H54 (cell line): Measurements from ENCODE around the gene ANKRD10.

ENCODE experiments used
- DNase-seq: peaks from one replicate; pipeline ENCODE4 v3.0.0; 2011; ENCODE audit warnings: low spot score, mixed read lengths; ENCODE audit not compliant: insufficient read length
- FAIRE-seq: peaks from 3 replicates; lab custom pipeline; 2011; peaks lifted over from hg19 to GRCh38; lab: Jason Lieb, UNC
- POLR2A ChIP-seq: IDR thresholded peaks from 2 replicates; pipeline ENCODE4 v1.6.1; 2011; ENCODE audit warnings: low read depth, mild to moderate bottlenecking, low read length

The ANKRD10 gene

DNA sequence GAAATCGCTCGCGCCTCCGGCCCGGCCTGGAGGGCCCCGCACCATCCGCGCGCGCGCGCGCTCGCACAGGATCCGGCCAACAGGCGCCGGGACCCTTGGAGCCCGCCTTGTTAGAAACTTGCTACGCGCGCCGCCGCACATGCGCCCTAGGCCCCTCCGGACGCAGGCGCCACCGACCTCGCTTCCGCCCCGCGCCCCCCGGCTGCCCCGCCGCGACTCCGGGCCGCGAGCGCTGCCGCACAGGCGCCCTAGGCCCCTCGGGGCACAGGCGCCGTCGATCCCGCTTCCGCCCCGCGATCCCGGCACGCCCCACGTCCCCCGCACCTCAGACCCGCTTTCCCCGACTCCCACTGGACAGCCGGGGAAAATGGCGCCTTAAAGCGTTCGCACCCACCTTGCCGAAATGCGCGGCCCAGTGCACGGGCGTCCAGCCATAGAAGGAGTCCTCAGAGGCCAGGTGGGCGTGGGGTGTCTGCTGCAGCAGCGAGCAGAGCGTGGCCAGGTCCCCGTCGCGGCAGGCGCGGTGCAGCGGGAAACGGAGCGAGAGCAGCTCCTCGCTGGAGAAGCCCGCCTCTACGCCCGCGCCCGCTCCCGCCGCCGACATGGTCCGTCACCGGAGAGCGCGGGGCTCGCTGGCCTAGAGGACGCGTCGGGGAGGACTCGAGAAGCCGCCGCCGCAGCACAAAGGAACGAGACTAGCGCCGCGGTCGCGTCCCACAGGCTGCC lies 375 bp downstream of the ANKRD10 start:
- no peak for FAIRE-seq
- peak; percentile 89 for TF ChIP-seq POLR2A

DNA sequence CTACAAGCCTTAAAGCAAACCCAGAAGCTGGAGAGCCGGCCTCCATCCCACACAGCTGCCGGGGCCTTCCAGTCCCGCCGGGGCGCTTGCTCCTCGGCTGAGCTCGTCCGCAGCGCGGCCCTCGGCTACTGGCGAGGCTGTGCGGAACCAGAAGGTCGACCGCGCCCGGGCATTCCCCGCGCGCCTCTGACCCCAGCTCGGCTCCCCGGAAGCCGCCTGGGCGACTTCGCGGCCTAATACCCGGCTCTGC lies 863 bp downstream of the ANKRD10 start:
- FAIRE-seq: no peak
- no peak for TF ChIP-seq POLR2A

More for the DNA sequence above, 375 bp downstream of the ANKRD10 start:
- peak; percentile 76 for DNase-seq

DNA sequence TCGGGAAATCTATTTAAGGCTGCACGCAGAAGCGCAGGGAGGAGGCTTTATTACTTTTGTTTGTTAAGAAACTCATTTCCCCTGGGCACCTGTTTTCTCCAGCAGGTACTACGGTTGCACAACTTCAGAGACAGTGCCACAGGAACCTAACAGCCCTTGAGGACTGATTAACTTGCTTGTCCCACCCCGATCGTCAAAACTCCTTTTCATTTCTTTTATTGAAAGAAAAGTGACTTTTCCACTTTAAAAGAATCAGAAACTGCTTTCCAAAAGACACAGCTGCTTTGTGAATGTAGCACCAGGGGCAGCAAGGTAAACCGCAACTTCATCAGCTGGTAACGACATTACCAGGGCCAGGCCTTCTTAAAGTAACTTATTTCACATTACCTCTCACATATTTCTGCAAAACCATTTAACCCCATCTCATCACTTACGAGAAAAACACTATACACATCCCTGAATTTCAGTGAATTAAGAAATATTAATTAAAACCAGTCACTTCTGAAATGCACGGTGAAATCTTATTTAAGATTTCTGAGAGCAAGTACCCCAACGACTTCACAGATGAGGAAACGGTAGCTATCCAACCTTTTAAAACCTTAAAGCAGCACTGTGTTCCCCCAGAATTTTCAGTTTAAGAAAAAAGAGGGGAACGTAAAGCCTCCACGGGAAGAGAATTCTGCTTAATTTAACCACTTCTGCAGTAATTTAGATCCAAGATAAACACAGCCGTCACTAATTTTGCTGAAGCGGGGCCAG lies 1.4 kb downstream of the ANKRD10 start:
- DNase-seq (no peak), FAIRE-seq (peak; percentile 65)

More for the DNA sequence above, 863 bp downstream of the ANKRD10 start:
- no peak for DNase-seq

DNA sequence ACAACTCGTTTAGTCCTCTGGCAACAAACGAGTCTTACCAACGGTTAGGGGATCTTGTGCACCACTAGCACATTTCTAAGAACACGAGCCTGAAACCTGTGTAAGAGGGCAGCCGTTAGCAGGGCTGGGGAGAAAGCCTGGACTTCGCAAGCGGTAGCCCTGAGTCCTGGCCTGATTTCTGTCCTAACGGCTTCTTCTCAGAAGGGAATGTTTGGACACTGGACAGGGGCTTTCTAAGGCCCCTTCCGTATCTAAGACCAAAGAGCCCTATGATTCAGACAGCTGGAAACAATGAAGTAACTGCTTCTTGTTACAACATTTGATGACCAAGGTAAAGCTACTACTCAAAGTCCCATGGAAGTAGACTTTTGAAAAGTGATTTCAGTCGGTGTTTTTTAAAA lies 2.2 kb downstream of the ANKRD10 start:
- DNase-seq (no peak), FAIRE-seq (peak; percentile 95)
- TF ChIP-seq POLR2A: no peak

More for the DNA sequence above, 1.4 kb downstream of the ANKRD10 start:
- no peak for TF ChIP-seq POLR2A

DNA sequence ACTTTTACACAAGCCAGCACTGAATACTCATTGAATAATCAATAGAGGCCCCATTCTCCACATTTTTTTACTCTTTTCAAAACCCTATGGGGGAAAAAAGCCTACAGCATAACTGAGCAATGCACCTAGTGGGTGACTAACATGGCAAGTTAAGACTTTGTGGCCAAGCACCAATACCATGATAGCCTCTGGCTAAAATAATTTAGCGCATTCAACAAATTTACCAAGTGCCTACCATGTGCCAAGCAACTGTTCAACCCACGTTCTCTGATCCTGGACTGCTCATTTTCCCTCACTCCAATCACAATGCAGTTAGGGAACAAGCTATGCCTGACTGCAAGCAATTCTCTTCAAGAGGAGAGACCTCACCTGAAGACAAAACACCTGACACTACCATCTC lies 3.0 kb downstream of the ANKRD10 start:
- TF ChIP-seq POLR2A: no peak
- FAIRE-seq (no peak), DNase-seq (no peak)

DNA sequence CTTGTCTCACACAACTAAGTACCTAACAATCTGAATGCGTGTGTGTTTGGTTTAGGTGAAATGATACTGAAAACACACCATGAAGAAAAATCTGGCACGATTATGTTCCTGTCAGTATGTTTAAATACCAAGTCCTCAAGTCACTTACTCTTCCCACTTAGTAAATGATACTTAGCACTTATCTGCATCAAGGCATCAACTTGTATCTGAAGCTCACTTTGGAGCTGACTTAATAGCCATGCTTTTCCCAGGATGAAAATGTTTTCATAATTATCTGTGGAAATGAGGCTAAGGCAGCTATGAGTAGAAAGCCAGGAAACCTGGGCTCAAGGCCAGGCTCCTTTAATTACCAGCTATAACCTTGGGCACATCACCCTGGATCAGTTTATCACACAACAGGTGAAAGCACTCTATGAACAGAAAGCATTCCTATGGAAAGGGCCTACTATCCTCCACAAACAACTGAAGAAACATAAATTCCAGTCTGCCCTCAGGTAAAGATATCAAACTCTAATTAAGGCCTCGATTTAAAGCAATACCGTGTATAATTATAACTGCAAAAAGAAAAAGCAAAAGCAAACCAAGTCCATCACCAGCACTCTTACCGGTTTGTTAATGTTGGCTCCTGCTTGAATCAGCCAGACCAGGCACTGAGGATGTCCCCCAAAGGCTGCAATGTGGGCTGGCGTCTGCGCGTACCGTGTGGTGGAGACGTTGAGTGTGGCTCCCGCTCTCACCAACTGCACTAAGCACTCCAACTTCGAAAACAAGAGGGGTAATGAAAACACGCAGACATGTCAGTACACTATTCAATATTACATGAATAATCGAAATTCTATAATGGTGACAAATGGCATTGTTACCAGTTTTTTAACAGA lies 4.6 kb downstream of the ANKRD10 start:
- FAIRE-seq (peak; percentile 65), DNase-seq (no peak)
- TF ChIP-seq POLR2A: no peak

DNA sequence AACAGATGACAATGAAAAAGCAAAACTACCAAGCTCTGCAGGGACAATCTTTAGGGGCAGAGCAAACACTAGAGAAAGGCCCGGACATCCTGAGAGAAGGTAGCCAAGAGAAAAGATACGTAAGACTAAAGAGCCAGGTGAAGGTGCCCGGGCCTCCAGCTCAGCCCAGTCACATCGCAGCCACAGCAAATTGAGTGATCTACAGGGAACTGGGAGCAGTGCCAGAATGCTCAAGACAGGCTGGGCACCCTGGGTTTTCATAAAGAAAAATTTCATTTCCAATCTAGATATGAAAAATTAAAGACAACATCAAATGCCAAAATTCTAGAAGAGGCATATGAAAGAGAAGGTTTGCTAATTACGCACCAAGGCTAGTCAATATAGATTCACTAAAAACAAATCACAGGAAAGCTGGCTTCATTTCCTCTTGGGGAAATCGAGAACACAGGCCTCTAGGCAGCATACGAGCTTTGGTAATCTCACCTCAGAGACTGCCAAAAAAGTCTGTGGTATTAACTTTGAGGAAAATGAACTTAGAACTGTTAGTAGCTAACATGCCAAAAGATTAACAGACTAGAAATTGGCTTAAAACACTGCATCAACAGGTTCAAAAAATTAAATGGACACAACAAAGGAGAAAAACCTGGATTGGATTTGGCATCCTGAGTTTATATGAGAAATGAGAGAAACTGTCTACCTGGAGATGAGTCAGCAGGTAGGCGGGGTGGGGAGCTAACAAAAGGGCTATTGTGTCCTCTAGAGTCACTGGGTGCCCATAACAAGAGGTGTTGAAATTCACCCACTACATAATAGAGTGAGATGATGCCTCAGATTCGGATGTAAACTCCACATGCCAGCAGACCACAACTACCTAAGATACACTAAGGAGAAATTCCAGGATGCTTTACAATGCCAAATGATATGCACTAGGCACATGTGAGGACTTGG lies 6.6 kb downstream of the ANKRD10 start:
- no peak for TF ChIP-seq POLR2A
- DNase-seq (peak; percentile 78), FAIRE-seq (peak; percentile 99)

DNA sequence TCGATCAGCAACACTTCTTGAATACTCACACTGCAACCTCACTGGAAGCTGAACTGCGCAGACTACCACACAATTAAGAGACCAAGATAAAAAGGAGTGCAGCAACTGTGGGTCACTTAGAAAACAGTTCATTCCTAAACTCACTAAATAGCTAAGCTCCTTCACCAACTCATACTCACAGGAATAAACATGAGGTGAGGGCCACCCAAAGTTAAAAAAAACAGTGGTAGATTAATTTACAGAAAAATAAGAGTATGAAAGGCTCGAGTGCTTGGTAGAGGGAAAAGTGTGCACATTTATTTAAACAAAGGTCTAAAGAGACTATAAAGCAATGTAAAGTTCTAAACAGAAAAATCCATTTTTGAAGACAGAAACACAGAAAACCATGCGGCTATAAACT lies 7.6 kb downstream of the ANKRD10 start:
- DNase-seq (no peak), FAIRE-seq (no peak)
- no peak for TF ChIP-seq POLR2A

DNA sequence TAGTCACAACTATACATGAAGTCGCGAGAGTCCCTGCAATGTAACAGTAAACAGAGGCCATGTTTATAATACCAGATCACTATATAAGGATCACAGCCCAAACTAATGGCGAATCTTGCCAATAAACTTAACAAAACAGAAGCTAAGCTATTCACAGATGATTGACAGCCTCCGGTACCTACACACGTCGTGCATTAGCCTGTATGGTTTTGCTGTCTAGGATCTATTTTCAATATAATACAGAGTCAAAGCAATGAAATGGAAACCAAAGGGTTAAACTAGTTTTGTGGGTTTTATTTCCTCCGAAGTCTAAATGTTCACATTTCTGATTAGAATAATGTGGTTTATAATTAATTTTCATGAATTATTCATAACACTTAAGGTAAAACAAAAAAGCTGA lies 10.1 kb downstream of the ANKRD10 start:
- DNase-seq: no peak
- TF ChIP-seq POLR2A: no peak
- FAIRE-seq: no peak

DNA sequence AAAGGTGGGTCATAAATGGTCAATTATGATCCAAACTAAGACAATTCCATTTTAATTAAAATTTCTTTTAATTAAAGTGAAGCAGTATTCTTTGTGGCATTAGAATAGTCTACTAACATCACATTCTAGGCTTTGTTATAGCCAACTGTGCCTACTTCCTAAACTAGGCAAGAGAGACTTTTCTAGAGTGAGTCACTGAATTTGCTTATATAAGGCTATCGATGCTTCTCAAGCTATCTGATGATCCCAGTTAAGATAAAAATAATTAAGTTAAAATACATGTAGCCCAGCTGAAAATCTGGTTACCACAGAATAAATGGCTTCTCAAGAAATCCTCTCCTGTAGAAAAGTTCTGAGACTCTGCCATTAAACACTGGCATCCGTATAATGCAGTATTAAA lies 12.5 kb downstream of the ANKRD10 start:
- TF ChIP-seq POLR2A: no peak
- FAIRE-seq (no peak), DNase-seq (no peak)

DNA sequence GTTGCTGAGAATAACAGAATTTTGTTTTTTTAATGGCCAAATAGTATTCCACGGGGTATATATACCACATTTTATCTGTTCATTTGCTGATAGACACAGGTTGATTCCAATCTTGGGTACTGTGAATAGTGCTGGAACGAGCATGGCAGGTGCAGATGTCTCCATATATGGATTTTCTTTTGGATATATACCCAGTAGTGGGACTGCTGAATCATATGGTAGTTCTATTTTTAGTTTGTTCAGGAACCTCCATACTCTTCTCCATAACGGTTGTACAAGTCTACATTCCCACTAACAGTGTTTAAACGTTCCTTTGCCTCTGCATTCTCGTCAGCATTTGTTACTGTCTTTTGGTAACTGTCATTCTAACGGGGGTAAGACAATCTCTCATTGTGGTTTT lies 17.3 kb downstream of the ANKRD10 start:
- DNase-seq: no peak
- no peak for TF ChIP-seq POLR2A
- no peak for FAIRE-seq

DNA sequence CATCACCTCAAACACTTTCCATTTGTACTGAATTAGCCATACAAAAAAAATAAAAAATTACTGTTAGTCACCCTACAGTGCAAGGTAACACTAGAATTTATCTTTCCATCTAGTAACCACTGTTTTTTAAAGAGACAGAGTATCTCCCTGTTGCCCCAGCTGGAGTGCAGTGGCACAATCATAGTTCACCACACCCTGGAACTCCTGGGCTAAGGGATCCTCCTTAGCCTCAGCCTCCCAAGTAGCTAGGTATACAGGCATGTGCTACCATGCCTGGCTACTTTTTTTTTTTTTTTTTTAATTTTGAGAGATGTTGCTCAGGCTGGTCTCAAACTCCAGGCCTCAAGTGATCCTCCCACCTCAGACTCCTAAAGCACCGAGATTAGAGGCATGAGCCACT lies 17.9 kb downstream of the ANKRD10 start:
- no peak for DNase-seq
- FAIRE-seq: no peak
- TF ChIP-seq POLR2A: no peak

DNA sequence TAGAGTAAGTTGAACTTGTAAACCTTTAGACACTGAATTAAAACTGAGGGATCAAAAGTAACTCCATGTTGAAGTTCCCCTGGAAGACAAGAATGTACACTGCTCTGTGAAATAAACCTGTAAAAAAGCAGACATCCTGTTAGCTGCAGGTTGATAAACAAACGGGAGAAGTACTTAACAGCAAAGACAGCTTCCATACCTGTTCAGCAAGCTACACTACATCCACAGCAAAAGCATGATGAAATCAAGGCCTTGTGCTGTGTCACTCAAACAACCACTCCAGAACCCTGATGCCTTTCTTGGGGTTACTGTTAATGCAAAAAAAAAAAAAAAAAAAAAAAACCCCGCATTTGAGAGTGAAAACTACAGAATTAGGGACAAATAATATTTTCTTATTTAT lies 20.8 kb downstream of the ANKRD10 start:
- no peak for TF ChIP-seq POLR2A
- DNase-seq (no peak), FAIRE-seq (no peak)
